ENCODE data around the gene USE1. TPM values are rescaled to one million over a fixed set of nuclear protein-coding genes. Genes with fewer than 3 reads are reported as not detected.

The USE1 gene
- total RNA-seq, 4 donors from 2014 or later: 21.4 to 36.0 (median 27.4) TPM

DNA sequence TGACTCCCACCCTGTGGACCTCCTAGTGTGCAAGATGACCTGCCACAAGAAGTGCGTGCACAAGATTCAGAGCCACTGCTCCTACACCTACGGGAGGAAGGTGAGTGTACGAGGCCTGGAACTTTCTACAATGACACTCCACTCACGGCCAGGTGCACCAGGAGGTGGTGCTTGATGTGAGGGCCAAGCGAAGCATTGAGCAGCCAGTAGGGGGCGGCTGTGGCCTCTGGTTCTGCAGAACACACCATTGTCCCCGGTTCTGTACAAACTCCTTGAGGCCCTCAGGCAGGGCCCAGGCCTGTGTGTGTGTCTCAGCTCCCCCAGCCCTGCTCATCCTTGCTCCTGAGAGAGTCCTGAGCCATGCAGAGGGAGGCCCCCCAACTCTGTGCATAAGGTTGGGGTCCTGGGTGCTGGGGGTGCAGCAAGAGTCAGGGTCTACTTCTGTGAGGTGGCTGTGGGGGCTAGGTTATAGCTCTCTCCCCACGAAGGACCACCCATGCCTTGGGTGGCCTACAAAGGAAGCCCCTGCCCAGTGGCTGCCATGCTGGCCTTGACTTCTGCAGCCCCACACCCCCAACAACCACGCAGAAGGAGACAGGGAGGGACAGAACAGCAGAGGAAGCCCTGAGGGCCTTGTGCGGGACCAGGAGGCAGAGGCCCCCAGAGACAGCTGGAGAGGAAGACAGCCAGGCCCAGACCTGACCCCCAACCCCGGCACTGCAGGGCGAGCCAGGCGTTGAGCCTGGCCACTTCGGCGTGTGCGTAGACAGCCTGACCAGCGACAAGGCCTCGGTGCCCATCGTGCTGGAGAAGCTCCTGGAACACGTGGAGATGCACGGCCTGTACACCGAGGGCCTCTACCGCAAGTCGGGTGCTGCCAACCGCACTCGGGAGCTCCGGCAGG lies 9.7 kb upstream of the USE1 start:
- no peak for TF ChIP-seq POLR2A (IDR thresholded peaks at IDR 0.05)
- TF ChIP-seq, protein P1, sequence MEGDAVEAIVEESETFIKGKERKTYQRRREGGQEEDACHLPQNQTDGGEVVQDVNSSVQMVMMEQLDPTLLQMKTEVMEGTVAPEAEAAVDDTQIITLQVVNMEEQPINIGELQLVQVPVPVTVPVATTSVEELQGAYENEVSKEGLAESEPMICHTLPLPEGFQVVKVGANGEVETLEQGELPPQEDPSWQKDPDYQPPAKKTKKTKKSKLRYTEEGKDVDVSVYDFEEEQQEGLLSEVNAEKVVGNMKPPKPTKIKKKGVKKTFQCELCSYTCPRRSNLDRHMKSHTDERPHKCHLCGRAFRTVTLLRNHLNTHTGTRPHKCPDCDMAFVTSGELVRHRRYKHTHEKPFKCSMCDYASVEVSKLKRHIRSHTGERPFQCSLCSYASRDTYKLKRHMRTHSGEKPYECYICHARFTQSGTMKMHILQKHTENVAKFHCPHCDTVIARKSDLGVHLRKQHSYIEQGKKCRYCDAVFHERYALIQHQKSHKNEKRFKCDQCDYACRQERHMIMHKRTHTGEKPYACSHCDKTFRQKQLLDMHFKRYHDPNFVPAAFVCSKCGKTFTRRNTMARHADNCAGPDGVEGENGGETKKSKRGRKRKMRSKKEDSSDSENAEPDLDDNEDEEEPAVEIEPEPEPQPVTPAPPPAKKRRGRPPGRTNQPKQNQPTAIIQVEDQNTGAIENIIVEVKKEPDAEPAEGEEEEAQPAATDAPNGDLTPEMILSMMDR (IDR thresholded peaks at IDR 0.05): peak in 5 of 6 experiments; percentile 27 to 76 (median 63)
- Histone ChIP-seq H3K27ac (no peak overlapping the region), H3K27me3 (no peaks in the 10 kb centered on the region), H3K9me3 (no peaks in the 10 kb centered on the region), H3K36me3 (peaks cover 18 to 24% of the 10 kb centered on the region in 2 donors), H3K4me1 (no peaks in the 10 kb centered on the region), H3K4me3 (replicated peaks in 1 of 3) (no peak overlapping the region)
- 63 to 70% methylated on average over 9 to 11 of the region's 27 CpGs for WGBS, 2 donors
- DNase-seq: peak; percentile 66 to 74
- intact Hi-C loops (cut with DNase I): no loop called here

DNA sequence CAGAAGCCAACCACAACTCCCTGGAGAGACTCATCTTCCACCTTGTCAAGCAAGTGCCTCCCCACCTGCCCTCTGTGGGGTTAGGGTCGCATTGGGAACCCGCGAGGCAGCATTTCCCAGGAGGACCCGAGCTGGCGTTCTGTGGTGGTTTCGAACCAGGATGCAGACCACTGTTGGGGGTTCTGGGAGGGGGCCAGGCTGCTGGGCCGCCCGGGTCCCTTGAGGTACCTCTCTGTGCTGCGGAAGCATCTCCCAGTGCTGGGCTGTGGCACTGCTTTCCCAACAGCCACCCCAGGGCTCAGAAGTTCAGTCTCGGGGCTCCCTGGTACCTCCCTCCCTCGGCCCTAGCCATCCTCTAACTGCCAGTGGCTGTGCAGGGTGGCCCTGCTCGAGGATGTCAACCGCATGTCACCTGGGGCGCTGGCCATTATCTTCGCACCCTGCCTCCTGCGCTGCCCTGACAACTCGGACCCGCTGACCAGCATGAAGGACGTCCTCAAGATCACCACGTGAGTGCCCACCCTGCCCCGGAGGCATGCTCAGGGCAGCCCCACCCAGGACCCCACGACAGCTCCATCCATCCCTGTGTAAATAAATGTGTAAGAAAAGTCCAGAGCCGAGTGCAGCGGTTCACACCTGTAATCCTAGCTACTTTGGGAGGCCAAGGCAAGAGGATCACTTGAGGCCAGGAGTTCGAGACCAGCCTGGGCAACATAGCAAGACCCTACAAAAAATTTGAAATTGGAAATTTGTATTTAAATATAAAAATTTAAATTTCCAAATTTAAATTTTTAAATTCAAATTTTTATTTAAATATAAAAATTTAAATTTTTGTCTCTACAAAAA lies 8.2 kb upstream of the USE1 start:
- Histone ChIP-seq H3K4me3 (replicated peaks in 1 of 3) (no peak overlapping the region), H3K27me3 (no peaks in the 10 kb centered on the region), H3K4me1 (no peaks in the 10 kb centered on the region), H3K9me3 (no peaks in the 10 kb centered on the region), H3K27ac (no peak overlapping the region), H3K36me3 (peaks cover 6 to 18% of the 10 kb centered on the region in 2 donors)
- no peak for TF ChIP-seq POLR2A (IDR thresholded peaks at IDR 0.05)
- TF ChIP-seq, protein P1 (IDR thresholded peaks at IDR 0.05): no peak
- 96% methylated on average over 14 to 25 of the region's 25 CpGs for WGBS, 2 donors
- no peak for DNase-seq
- intact Hi-C loops (cut with DNase I): no loop called here

DNA sequence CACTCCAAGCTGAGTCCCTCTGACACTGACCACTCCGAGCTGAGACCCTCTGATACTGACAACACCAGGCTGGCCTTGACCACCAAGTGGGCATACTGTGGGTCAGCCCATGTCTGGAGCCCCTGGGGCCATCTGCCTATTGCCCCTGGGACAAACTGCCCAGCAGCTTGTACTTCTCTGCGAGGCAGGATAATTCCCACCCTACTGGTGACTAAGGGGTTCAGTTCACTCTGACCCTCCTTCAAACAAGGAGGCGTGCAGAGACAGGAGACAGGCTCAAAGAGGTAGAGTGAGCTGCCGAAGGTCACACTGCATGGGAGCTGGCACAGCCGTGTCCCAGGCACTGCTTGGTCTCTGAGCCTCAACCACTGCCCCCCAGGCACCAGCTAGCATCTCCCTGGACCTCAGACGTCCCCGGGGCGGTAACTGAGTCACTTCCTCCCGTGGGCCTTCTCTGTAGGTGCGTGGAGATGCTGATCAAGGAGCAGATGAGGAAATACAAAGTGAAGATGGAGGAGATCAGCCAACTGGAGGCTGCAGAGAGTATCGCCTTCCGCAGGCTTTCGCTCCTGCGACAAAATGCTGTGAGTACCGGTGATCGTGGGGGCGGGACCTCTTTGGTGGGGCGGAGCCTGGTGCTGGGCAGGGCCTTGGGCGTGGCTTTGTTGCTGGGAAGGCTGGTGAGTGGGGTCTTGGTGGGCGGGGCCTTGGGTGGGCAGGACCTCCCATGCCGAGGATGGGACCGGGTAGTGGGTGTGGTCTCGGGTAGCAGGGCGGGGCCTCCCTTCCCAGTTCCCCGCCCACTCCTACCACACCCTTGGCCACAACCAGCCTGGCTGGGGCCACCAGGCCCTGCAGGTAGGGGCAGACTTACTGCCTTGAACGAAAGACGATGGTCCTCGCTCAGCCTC lies 5.8 kb upstream of the USE1 start:
- Histone ChIP-seq H3K4me3 (replicated peaks in 1 of 3) (no peak overlapping the region), H3K27ac (no peak overlapping the region), H3K27me3 (no peaks in the 10 kb centered on the region), H3K9me3 (no peaks in the 10 kb centered on the region), H3K36me3 (peaks cover 7 to 11% of the 10 kb centered on the region in 2 donors), H3K4me1 (peaks cover 0 to 1% of the 10 kb centered on the region in 2 donors)
- intact Hi-C loops (cut with DNase I): loop anchor here (10.0 kb wide), 2 partner anchors 55 to 135 kb away; partner anchors contain the start of genes BABAM1, HAUS8, MYO9B and USHBP1
- no peak for DNase-seq
- no peak for TF ChIP-seq POLR2A (IDR thresholded peaks at IDR 0.05)
- TF ChIP-seq, protein P1 (IDR thresholded peaks at IDR 0.05): no peak
- WGBS, 2 donors: 72 to 83% methylated on average over 21 to 24 of the region's 28 CpGs

DNA sequence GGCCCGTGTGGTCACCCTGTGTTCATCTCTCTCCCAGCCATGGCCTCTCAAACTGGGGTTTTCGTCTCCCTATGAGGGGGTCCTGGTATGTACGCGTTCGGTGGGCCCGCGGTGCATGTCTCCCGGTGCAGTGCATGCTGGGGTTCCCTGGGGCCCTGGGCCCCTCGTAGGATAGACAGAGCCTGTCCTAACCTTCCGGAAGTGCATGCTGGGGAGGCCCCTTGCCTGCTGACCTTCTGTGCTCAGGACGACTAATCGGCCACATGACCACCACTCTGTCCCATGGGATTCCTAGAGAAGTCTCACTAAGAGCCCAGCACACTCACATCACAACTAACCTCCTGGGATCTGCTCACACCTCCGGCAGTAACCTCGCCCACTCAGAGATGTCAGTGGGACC lies 4.9 kb upstream of the USE1 start:
- H3K4me1 ChIP-seq: peaks cover 3 to 6% of the 10 kb centered on the region in 2 donors
- intact Hi-C loops (cut with DNase I): loop anchor here (10.0 kb wide), 2 partner anchors 55 to 135 kb away; partner anchors contain the start of genes BABAM1, HAUS8, MYO9B and USHBP1
- DNase-seq: no peak
- TF ChIP-seq, protein P1 (IDR thresholded peaks at IDR 0.05): no peak
- TF ChIP-seq POLR2A (IDR thresholded peaks at IDR 0.05): no peak
- H3K4me3 ChIP-seq (replicated peaks in 1 of 3): no peak overlapping the region
- H3K27ac ChIP-seq: no peak overlapping the region
- H3K36me3 ChIP-seq: peaks cover 7 to 11% of the 10 kb centered on the region in 2 donors
- no peaks in the 10 kb centered on the region for H3K9me3 ChIP-seq
- H3K27me3 ChIP-seq: no peaks in the 10 kb centered on the region
- 85 to 95% methylated on average over 10 to 11 of the region's 14 CpGs for WGBS, 2 donors
